ENCODE data around the gene KLK5. TPM values are rescaled to one million over a fixed set of nuclear protein-coding genes. Genes with fewer than 3 reads are reported as not detected.

The KLK5 gene
- total RNA-seq, 1 donor from 2014 or later = not detected

- Histone ChIP-seq H3K27me3 (peaks cover 62% of the 10 kb centered on the region), H3F3A (ENCODE audit: low read depth) (peaks cover 5% of the 10 kb centered on the region), H3K4me3 (no peak overlapping the region), H3K4me1 (no peaks in the 10 kb centered on the region), H4K20me1 (ENCODE audit: low read depth) (no peaks in the 10 kb centered on the region), H3K4me2 (no peak overlapping the region), H3K36me3 (no peaks in the 10 kb centered on the region), H3K79me2 (ENCODE audit: low read depth) (no peaks in the 10 kb centered on the region), H3K9me3 (ENCODE audit: low read depth) (no peaks in the 10 kb centered on the region), H3K9ac (no peak overlapping the region), H3K27ac (no peak overlapping the region), H2AFZ (replicated peaks) (no peak overlapping the region)
- peaks cover 10% of the 10 kb centered on the region for H3K27me3 Mint-ChIP-seq (ENCODE audit: insufficient read depth, low read depth)
- no peaks in the 10 kb centered on the region for H3K36me3 Mint-ChIP-seq
- no peak overlapping the region for H3K4me3 Mint-ChIP-seq
- H3K9me3 Mint-ChIP-seq = peaks cover 2% of the 10 kb centered on the region
- H3K4me1 Mint-ChIP-seq = peaks cover 12% of the 10 kb centered on the region
- H3K27ac Mint-ChIP-seq = no peak overlapping the region
- TF ChIP-seq EZH2 (IDR thresholded peaks at IDR 0.05) (no peak), CTCF (IDR thresholded peaks at IDR 0.05) (no peak), EZH2phosphoT487 (IDR thresholded peaks at IDR 0.05) (no peak)
- no peak for DNase-seq (ENCODE audit: low spot score)
Measured at GRCh38 chr19:50925734-50926133, 27.1 kb downstream of the KLK5 start.

GRCh38 chr19:50924586-50924985 lies 28.3 kb downstream of the KLK5 start:
- TF ChIP-seq EZH2 (IDR thresholded peaks at IDR 0.05) (no peak), EZH2phosphoT487 (IDR thresholded peaks at IDR 0.05) (no peak)
- H3K27ac Mint-ChIP-seq = no peak overlapping the region

GRCh38 chr19:50922317-50922853 lies 30.5 kb downstream of the KLK5 start:
- Mint-ChIP-seq H3K27ac (no peak overlapping the region), H3K27me3 (ENCODE audit: insufficient read depth, low read depth) (peaks cover 19% of the 10 kb centered on the region), H3K9me3 (no peaks in the 10 kb centered on the region), H3K4me3 (peak overlapping the region; percentile 19), H3K4me1 (peaks cover 8% of the 10 kb centered on the region), H3K36me3 (no peaks in the 10 kb centered on the region)
- Histone ChIP-seq H3K36me3 (no peaks in the 10 kb centered on the region), H3K27ac (no peak overlapping the region), H3K4me1 (no peaks in the 10 kb centered on the region), H3F3A (ENCODE audit: low read depth) (no peaks in the 10 kb centered on the region), H3K4me3 (no peak overlapping the region), H3K4me2 (no peak overlapping the region), H3K9ac (no peak overlapping the region), H3K9me3 (ENCODE audit: low read depth) (no peaks in the 10 kb centered on the region), H2AFZ (replicated peaks) (peak overlapping the region; percentile 74), H3K27me3 (peaks cover 76% of the 10 kb centered on the region), H3K79me2 (ENCODE audit: low read depth) (no peaks in the 10 kb centered on the region), H4K20me1 (ENCODE audit: low read depth) (no peaks in the 10 kb centered on the region)
- TF ChIP-seq EZH2phosphoT487 (IDR thresholded peaks at IDR 0.05) (no peak), CTCF (IDR thresholded peaks at IDR 0.05) (peak; percentile 88)
- peak; percentile 91 for DNase-seq (ENCODE audit: low spot score)

More at GRCh38 chr19:50924586-50924985, 28.3 kb downstream of the KLK5 start:
- H3K79me2 ChIP-seq (ENCODE audit: low read depth) = no peaks in the 10 kb centered on the region
- no peak overlapping the region for H3K4me3 Mint-ChIP-seq
- no peak overlapping the region for H3K4me2 ChIP-seq
- no peaks in the 10 kb centered on the region for H3K9me3 ChIP-seq (ENCODE audit: low read depth)
- H3K4me3 ChIP-seq = no peak overlapping the region
- no peaks in the 10 kb centered on the region for H3K36me3 ChIP-seq
- DNase-seq (ENCODE audit: low spot score) = no peak
- H2AFZ ChIP-seq (replicated peaks) = no peak overlapping the region
- H3K4me1 ChIP-seq = no peaks in the 10 kb centered on the region
- no peaks in the 10 kb centered on the region for H3F3A ChIP-seq (ENCODE audit: low read depth)
- H3K9me3 Mint-ChIP-seq = no peaks in the 10 kb centered on the region
- no peak overlapping the region for H3K9ac ChIP-seq
- peaks cover 8% of the 10 kb centered on the region for H3K4me1 Mint-ChIP-seq
- no peaks in the 10 kb centered on the region for H3K36me3 Mint-ChIP-seq
- no peak overlapping the region for H3K27ac ChIP-seq
- peaks cover 64% of the 10 kb centered on the region for H3K27me3 ChIP-seq
- peaks cover 11% of the 10 kb centered on the region for H3K27me3 Mint-ChIP-seq (ENCODE audit: insufficient read depth, low read depth)
- no peaks in the 10 kb centered on the region for H4K20me1 ChIP-seq (ENCODE audit: low read depth)

- Histone ChIP-seq H3K27ac (no peak overlapping the region), H3F3A (ENCODE audit: low read depth) (no peaks in the 10 kb centered on the region), H3K4me2 (no peak overlapping the region), H4K20me1 (ENCODE audit: low read depth) (no peaks in the 10 kb centered on the region), H3K4me3 (no peak overlapping the region), H3K4me1 (no peaks in the 10 kb centered on the region), H3K79me2 (ENCODE audit: low read depth) (no peaks in the 10 kb centered on the region), H3K9ac (no peak overlapping the region), H2AFZ (replicated peaks) (no peak overlapping the region), H3K27me3 (peaks cover 83% of the 10 kb centered on the region), H3K36me3 (no peaks in the 10 kb centered on the region), H3K9me3 (ENCODE audit: low read depth) (no peaks in the 10 kb centered on the region)
- no peak for TF ChIP-seq EZH2 (IDR thresholded peaks at IDR 0.05)
- TF ChIP-seq EZH2phosphoT487 (IDR thresholded peaks at IDR 0.05) = no peak
- no peak for TF ChIP-seq CTCF (IDR thresholded peaks at IDR 0.05)
- Mint-ChIP-seq H3K36me3 (no peaks in the 10 kb centered on the region), H3K27me3 (ENCODE audit: insufficient read depth, low read depth) (peaks cover 23% of the 10 kb centered on the region), H3K9me3 (no peaks in the 10 kb centered on the region), H3K4me3 (no peak overlapping the region), H3K27ac (no peak overlapping the region), H3K4me1 (peaks cover 8% of the 10 kb centered on the region)
- peak; percentile 34 for DNase-seq (ENCODE audit: low spot score)
Measured at GRCh38 chr19:50921426-50922316, 31.2 kb downstream of the KLK5 start.
